ENCODE measurements around the gene CTDSPL.
A peak's percentile ranks its signal among the peaks of the same experiment; 100 is the strongest.
"Not testable (repeated sequence)": the region's sequence is repeated elsewhere in the genome, so short reads cannot be mapped to it uniquely, and the experiment has no call there.

CTDSPL gene

GRCh38 chr3:38019658-38020341, 158.1 kb downstream of the CTDSPL start:
- DNase-seq: no peak

DNA sequence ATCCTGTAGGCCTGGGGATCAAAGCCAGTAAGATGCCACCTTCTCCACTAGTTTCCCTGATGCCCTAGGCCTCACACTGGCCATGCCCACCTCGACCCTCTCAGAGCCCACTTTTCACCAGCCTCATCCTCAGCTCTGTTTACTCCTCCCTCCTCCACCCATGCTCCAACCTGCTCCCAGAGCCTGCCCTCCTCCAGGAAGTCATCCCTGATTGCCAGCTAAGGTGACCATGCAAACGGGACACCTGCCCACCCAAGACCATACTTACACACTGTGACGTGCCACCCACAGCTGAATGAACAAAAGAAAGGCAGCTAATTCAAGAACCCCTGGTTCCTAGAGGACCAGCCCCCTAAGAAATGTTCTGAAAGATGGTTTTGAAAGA, 158.7 kb downstream of the CTDSPL start:
- DNase-seq: no peak

- no peak for DNase-seq
Observed at GRCh38 chr3:38021196-38021595, 159.5 kb downstream of the CTDSPL start.

- DNase-seq: no peak
Observed at GRCh38 chr3:38022301-38022700, 160.6 kb downstream of the CTDSPL start.

DNA sequence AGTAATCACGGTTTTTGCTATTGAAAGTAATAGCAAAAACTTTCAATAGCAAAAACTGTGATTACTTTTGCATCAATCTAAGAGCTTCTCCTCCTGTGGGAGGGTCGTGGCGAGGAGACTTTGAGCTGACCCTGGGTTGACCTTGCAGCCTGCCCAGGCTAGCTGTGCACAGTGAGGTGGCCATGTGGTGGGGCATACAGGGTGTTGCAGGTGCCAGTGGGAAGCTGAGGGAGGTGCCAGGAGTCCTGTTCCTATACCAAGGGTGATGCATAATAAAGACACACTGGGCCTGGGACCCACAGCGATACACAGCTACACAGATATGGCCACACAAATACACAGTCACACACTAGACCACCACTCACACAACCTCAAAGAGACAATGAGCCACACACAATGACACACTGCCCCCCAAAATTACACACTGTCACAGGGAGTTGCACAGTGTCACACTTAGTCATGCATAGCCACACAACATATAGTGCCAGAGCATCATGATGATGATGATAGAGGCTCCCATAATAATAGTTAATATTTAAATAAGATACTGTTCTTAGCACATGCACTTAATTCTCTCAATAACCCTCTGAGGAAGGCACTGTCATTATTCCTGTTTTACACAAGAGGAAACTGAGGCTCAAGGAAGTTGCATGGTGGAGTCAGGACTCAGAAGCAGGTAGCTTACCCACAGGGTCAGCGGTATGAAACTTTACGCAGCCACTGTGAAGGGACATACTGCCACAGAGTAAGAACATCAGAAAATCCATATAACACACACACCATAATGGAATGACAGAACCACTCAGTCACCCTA, 161.4 kb downstream of the CTDSPL start:
- no peak for DNase-seq

- no peak for DNase-seq
Observed at GRCh38 chr3:38026856-38027255, 165.2 kb downstream of the CTDSPL start.

- DNase-seq: peak in 2 of 14 donors; percentile 21 to 36
Observed at GRCh38 chr3:38027466-38028465, 166.1 kb downstream of the CTDSPL start.

GRCh38 chr3:38028621-38029361, 167.1 kb downstream of the CTDSPL start:
- no peak for DNase-seq

GRCh38 chr3:38029400-38030125, 167.9 kb downstream of the CTDSPL start, which contains the start of gene PLCD1:
Gene PLCD1, minus strand, starts transcription at chr3:38029642. Its CDS starts 103 bp downstream, at chr3:38029539.
- peak in 11 of 14 donors; percentile 11 to 83 (median 71) for DNase-seq

- no peak for DNase-seq
Observed at GRCh38 chr3:38030126-38031021, 168.7 kb downstream of the CTDSPL start.

DNA sequence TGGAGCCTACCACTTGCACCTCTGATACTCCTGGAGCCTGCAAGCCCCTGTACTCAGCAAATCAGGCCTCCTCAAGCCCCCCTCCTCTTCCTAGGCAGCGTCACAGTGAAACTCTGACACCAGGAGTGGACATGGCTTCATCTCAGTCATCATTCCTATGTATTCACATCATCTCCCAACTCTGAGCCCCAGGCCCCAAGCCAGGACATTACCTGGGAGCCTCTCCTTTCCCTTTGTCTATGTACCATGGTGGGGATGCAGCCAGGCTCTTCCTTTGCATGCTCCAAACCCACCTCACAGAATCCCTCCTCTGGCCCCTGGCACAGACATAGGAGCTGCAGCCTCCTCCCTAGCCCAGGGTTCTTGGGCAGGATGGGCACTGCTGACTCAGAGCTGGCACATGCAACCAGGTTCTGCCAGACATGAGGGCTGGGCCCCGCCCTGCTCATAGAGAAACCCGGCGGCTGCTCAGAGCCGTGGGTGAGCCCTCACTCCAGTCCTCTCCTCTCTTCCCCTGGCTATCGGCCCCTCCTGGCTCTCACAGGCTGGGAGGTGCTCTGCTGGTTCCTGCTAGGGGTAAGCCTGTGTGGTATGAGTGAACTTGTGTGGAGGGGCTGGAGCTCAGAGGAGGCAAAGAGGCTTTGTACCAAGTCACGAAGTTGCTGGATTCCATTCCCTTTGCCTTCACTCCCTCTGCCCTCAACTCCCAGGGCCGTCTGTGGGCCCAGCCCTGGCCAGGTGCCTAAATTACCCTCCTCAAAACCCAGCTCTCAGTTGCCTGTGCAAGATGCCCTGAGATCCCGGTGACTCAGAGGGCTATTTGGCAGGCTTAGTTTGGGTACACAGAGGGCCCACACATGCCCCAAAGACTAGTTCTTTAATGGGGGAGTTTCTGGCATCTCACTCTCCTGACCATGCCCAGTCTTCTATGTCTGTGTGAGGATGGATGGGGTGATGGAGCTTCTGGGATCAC, 169.6 kb downstream of the CTDSPL start:
- DNase-seq: peak in 7 of 14 donors; percentile 28 to 90 (median 59)

- DNase-seq: no peak
Observed at GRCh38 chr3:38032328-38032865, 170.7 kb downstream of the CTDSPL start.

GRCh38 chr3:38033586-38033985, 171.9 kb downstream of the CTDSPL start:
- not testable (repeated sequence) for DNase-seq
